WTC11 (cell line): Measurements from ENCODE around the gene DOP1B. TPM values are rescaled to one million over a fixed set of nuclear protein-coding genes. Genes with fewer than 3 reads are reported as not detected.
A peak's percentile ranks its signal among the peaks of the same experiment; 100 is the strongest.

Source experiments
- ATAC-seq: fragments of 200-7000 bp; cut with Tn5 transposase; 2 replicates; pipeline ENCODE4 v1.10.0; 2021; ENCODE audit warnings: mild to moderate bottlenecking, moderate library complexity
- CTCF ChIA-PET: fragments of 300-600 bp; sonication (Branson Sonifier 250); formaldehyde crosslinking; loops from one replicate; lab custom pipeline; 2021; ENCODE audit warnings: antibody characterized with exemption; lab: Charles Lee
- POLR2A ChIA-PET: fragments of 350-600 bp; sonication (Branson Sonifier 250); formaldehyde crosslinking; loops from one replicate; lab custom pipeline; 2021; ENCODE audit warnings: antibody characterized with exemption; lab: Charles Lee
- DNase-seq: peaks from one replicate; pipeline ENCODE4 v3.0.0; 2021; ENCODE audit warnings: low spot score
- H3K27ac Mint-ChIP-seq: 2 replicates; pipeline ENCODE4 v1.8.0; 2021; ENCODE audit warnings: mixed read lengths
- H3K27me3 Mint-ChIP-seq: 2 replicates; pipeline ENCODE4 v1.8.0; 2021; ENCODE audit warnings: low read depth, mild to moderate bottlenecking, moderate library complexity, mixed read lengths
- H3K36me3 Mint-ChIP-seq: 2 replicates; pipeline ENCODE4 v1.8.0; 2021; ENCODE audit warnings: mixed read lengths
- H3K4me1 Mint-ChIP-seq: 2 replicates; pipeline ENCODE4 v1.8.0; 2022; ENCODE audit warnings: mixed read lengths
- H3K4me3 Mint-ChIP-seq: 2 replicates; pipeline ENCODE4 v1.8.0; 2021; ENCODE audit warnings: mild to moderate bottlenecking, moderate library complexity, mixed read lengths
- H3K9me3 Mint-ChIP-seq: 2 replicates; pipeline ENCODE4 v1.8.0; 2021; ENCODE audit warnings: mixed read lengths
- ATF1 ChIP-seq: sonication (generic); formaldehyde crosslinking; IDR thresholded peaks from 2 replicates; pipeline ENCODE4 v1.8.1; 2023; ENCODE audit warnings: mild to moderate bottlenecking, moderate library complexity, missing genetic modification reagents
- CTCF ChIP-seq: fragments of 200-600 bp; IDR thresholded peaks from 2 replicates; pipeline ENCODE4 v1.8.0; 2022; ENCODE audit warnings: antibody characterized with exemption
- E2F4 ChIP-seq: sonication (generic); formaldehyde crosslinking; IDR thresholded peaks from 2 replicates; pipeline ENCODE4 v1.8.1; 2022; ENCODE audit warnings: low read depth, mild to moderate bottlenecking, moderate library complexity, missing genetic modification reagents, borderline replicate concordance
- FOXK1 ChIP-seq: sonication (generic); formaldehyde crosslinking; IDR thresholded peaks from 2 replicates; pipeline ENCODE4 v1.8.0; 2022; ENCODE audit warnings: mild to moderate bottlenecking, moderate library complexity, missing genetic modification reagents
- IRF1 ChIP-seq: sonication (generic); formaldehyde crosslinking; IDR thresholded peaks from 2 replicates; pipeline ENCODE4 v1.8.0; 2023; ENCODE audit warnings: missing genetic modification reagents
- JAZF1 ChIP-seq: fragments of 250-450 bp; sonication (Bioruptor Pico); IDR thresholded peaks from 2 replicates; pipeline ENCODE4 v1.9.0; 2021; ENCODE audit warnings: moderate library complexity, mild to moderate bottlenecking, inconsistent platforms
- JUN ChIP-seq: sonication (generic); formaldehyde crosslinking; IDR thresholded peaks from 2 replicates; pipeline ENCODE4 v1.8.0; 2023; ENCODE audit warnings: mild to moderate bottlenecking, missing genetic modification reagents
- PRDM15 ChIP-seq: sonication (generic); formaldehyde crosslinking; IDR thresholded peaks from 2 replicates; pipeline ENCODE4 v1.8.0; 2022; ENCODE audit warnings: missing genetic modification reagents
- SMAD3 ChIP-seq: sonication (generic); formaldehyde crosslinking; IDR thresholded peaks from 2 replicates; pipeline ENCODE4 v1.8.0; 2022; ENCODE audit warnings: missing genetic modification reagents, mild to moderate bottlenecking, borderline replicate concordance
- STAT6 ChIP-seq: sonication (generic); formaldehyde crosslinking; conservative IDR thresholded peaks from 2 replicates; pipeline ENCODE4 v1.8.1; 2023; ENCODE audit warnings: mild to moderate bottlenecking, low read depth, missing genetic modification reagents, moderate library complexity
- ZNF121 ChIP-seq: sonication (generic); formaldehyde crosslinking; IDR thresholded peaks from 2 replicates; pipeline ENCODE4 v1.8.0; 2023; ENCODE audit warnings: missing genetic modification reagents
- ZSCAN18 ChIP-seq: fragments of 250-450 bp; sonication (Bioruptor Pico); IDR thresholded peaks from 2 replicates; pipeline ENCODE4 v2.1.2; 2022; ENCODE audit warnings: mild to moderate bottlenecking, moderate library complexity
- total RNA-seq: library from RNA; stranded (reverse); gene quantifications from 3 replicates; pipeline ENCODE4 v1.2.3, GENCODE V29; 2021

The DOP1B gene
- total RNA-seq, 1 experiment from 2014 or later = 11.4 TPM

- no peak for TF ChIP-seq SMAD3
- TF ChIP-seq JUN (CRISPR knock-in tag) = no peak
These were observed 8.7 kb upstream of the DOP1B start (continued) for GRCh38 chr21:36147911-36148310.

- no peak for ATAC-seq
- Mint-ChIP-seq H3K4me1 (peaks cover 14% of the 10 kb centered on the region), H3K4me3 (no peak overlapping the region), H3K27me3 (peaks cover 7% of the 10 kb centered on the region), H3K27ac (no peak overlapping the region), H3K36me3 (no peaks in the 10 kb centered on the region), H3K9me3 (peaks cover 5% of the 10 kb centered on the region; the same call in 1 of the 2 replicates)
- DNase-seq = no peak
- CTCF ChIA-PET = interaction anchor here (0.7 to 6.1 kb wide), 2 partner anchors 26 to 62 kb away, joined by 3 to 59 read pairs; no protein-coding TSS in a partner anchor
- POLR2A ChIA-PET = no interaction called here
- TF ChIP-seq FOXK1 (CRISPR knock-in tag) (no peak), ATF1 (CRISPR knock-in tag) (no peak), IRF1 (CRISPR knock-in tag) (no peak), ZSCAN18 (CRISPR knock-in tag) (no peak), CTCF (no peak), E2F4 (CRISPR knock-in tag) (no peak), STAT6 (CRISPR knock-in tag) (no peak)
These were observed 7.7 kb upstream of the DOP1B start for GRCh38 chr21:36148886-36149285.

GRCh38 chr21:36149788-36150711, 6.6 kb upstream of the DOP1B start:
- Mint-ChIP-seq H3K27ac (peak overlapping the region; percentile 55), H3K4me3 (no peak overlapping the region), H3K9me3 (peaks cover 5% of the 10 kb centered on the region; the same call in 1 of the 2 replicates), H3K27me3 (peaks cover 14% of the 10 kb centered on the region), H3K4me1 (peaks cover 15% of the 10 kb centered on the region), H3K36me3 (no peaks in the 10 kb centered on the region)
- TF ChIP-seq PRDM15 (CRISPR knock-in tag) (no peak), JAZF1 (CRISPR knock-in tag) (no peak), ZNF121 (peak; percentile 85)
- ChIA-PET CTCF (interaction anchor here (0.6 to 6.1 kb wide), 6 partner anchors 8 to 272 kb away, joined by 3 to 59 read pairs (median 3); no protein-coding TSS in a partner anchor), POLR2A (interaction anchor here (1.3 kb wide), 1 partner anchor 11 kb away, joined by 4 read pairs; no protein-coding TSS in a partner anchor)
- DNase-seq (no peak), ATAC-seq (peak; percentile 66)
